Thyroid gland (tissue), 4 donors: ENCODE measurements around the gene FBXO5. TPM values are rescaled to one million over a fixed set of nuclear protein-coding genes. Genes with fewer than 3 reads are reported as not detected.

Experiments used
- DNase-seq, 2 donors: peaks; one replicate each; pipeline ENCODE4 v3.0.0-alpha.2; 2019
- H3K27ac ChIP-seq, 3 donors: fragments of 200-600 bp; sonication (generic); 1 replicate in 2 of 3; 2 replicates in 1 of 3; pipeline ENCODE4 v1.5.1; 2016 to 2019; ENCODE audit warnings: mild to moderate bottlenecking in 1 of 3, moderate library complexity in 1 of 3
- H3K27me3 ChIP-seq: fragments of 200-600 bp; sonication (generic); one replicate; pipeline ENCODE4 v1.5.1; 2019
- H3K36me3 ChIP-seq, 2 donors: fragments of 200-600 bp; sonication (generic); one replicate each; pipeline ENCODE4 v1.5.1; 2016 to 2019
- H3K4me1 ChIP-seq, 2 donors: fragments of 200-600 bp; sonication (generic); one replicate each; pipeline ENCODE4 v1.5.1; 2017 to 2019
- H3K4me3 ChIP-seq, 3 donors: fragments of 200-600 bp; sonication (generic); replicated peaks in 1 of 3; 1 replicate in 2 of 3; 2 replicates in 1 of 3; pipeline ENCODE4 v1.5.1; 2016; ENCODE audit warnings: mild to moderate bottlenecking in 1 of 3
- H3K9me3 ChIP-seq: fragments of 200-600 bp; sonication (generic); one replicate; pipeline ENCODE4 v1.5.1; 2017
- POLR2A ChIP-seq, 2 donors: fragments of 450-650 bp; IDR thresholded peaks; one replicate each; pipeline ENCODE4 v1.6.1; 2017; ENCODE audit warnings: antibody characterized with exemption in 2 of 2, mild to moderate bottlenecking in 2 of 2, moderate library complexity in 1 of 2
- WGBS, 2 donors: methylation state at CpG; one replicate each; pipeline ENCODE4 v1.1.5; 2017; 5-methylcytosine and 5-hydroxymethylcytosine counted together
- intact Hi-C: fragments of 100-400 bp; cut with DNase I; formaldehyde crosslinking; loops from one replicate; pipeline ENCODE4 v1.15.1; 2023
- total RNA-seq, 4 donors: library from RNA; depleted of rRNA; stranded (reverse); fragments of >200 nt; gene quantifications; one replicate each; pipeline ENCODE4 v1.2.3, GENCODE V29; 2016
- TF ChIP-seq, protein P1 (sequence below), 6 experiments: fragments of 200-600 bp in 3 of 6; fragments of 450-650 bp in 3 of 6; sonication (generic) in 3 of 6; IDR thresholded peaks; one replicate each; pipeline ENCODE4 v1.5.1; 2016 to 2019; ENCODE audit warnings: antibody characterized with exemption in 6 of 6, mild to moderate bottlenecking in 2 of 6, inconsistent platforms in 1 of 6, moderate library complexity in 1 of 6

FBXO5 gene
- total RNA-seq, 4 donors from 2014 or later, result 5.6 to 7.4 (median 6.2) TPM

DNA sequence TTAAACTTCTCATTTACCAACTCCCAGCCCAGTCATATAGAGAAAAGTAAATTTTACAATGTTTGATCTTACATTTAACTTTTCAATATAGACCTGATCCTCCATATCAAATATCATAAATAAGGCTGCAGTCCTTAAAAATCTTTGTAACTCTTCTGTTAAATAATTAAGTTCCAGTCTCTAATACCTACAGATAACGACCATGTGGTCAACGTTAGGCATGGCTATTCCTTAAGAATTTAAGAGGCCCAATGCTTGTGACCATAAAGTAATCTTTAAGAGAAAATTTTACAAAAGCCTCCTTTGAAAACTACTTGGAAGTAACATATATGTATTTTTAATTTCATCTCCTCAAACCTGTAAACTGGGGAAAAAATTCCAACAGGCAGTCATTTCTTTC is 1.6 kb downstream of the FBXO5 start:
- 66 to 68% methylated on average over 2 of the region's 2 CpGs for WGBS, 2 donors
- H3K4me1 ChIP-seq, result peaks cover 14 to 16% of the 10 kb centered on the region in 2 donors

DNA sequence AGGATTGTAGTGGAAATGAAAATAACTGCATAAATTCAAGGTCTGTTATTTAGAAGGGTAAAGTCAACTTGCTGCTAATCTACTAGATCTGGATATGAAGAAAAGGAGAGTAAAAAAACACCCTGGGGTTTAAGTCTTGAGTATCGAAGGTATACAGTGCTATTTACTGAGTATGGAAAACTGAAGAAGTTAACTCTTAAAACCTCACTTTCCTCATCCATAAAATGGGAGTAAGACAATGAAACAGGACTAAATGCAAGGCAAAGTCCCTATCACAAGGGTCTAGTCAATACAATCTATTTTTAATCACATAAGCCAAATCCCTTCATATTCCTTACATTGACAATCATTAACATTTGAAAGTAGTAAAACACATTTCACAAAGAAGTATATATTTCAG is 2.2 kb downstream of the FBXO5 start:
- TF ChIP-seq, protein P1, sequence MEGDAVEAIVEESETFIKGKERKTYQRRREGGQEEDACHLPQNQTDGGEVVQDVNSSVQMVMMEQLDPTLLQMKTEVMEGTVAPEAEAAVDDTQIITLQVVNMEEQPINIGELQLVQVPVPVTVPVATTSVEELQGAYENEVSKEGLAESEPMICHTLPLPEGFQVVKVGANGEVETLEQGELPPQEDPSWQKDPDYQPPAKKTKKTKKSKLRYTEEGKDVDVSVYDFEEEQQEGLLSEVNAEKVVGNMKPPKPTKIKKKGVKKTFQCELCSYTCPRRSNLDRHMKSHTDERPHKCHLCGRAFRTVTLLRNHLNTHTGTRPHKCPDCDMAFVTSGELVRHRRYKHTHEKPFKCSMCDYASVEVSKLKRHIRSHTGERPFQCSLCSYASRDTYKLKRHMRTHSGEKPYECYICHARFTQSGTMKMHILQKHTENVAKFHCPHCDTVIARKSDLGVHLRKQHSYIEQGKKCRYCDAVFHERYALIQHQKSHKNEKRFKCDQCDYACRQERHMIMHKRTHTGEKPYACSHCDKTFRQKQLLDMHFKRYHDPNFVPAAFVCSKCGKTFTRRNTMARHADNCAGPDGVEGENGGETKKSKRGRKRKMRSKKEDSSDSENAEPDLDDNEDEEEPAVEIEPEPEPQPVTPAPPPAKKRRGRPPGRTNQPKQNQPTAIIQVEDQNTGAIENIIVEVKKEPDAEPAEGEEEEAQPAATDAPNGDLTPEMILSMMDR (IDR thresholded peaks at IDR 0.05), result no peak
- TF ChIP-seq POLR2A (IDR thresholded peaks at IDR 0.05), result no peak
- Histone ChIP-seq H3K27ac (no peak overlapping the region), H3K36me3 (peaks cover 0 to 2% of the 10 kb centered on the region in 2 donors), H3K9me3 (no peaks in the 10 kb centered on the region), H3K4me3 (no peak overlapping the region), H3K27me3 (no peaks in the 10 kb centered on the region), H3K4me1 (peaks cover 14 to 16% of the 10 kb centered on the region in 2 donors)
- no peak for DNase-seq
- intact Hi-C loops, result no loop called here
- WGBS, 2 donors, result 55 to 73% methylated on average over 1 of the region's 1 CpG

More for the DNA sequence above, 1.6 kb downstream of the FBXO5 start:
- Histone ChIP-seq H3K4me3 (no peak overlapping the region), H3K27ac (no peak overlapping the region), H3K9me3 (no peaks in the 10 kb centered on the region), H3K36me3 (peaks cover 0 to 2% of the 10 kb centered on the region in 2 donors), H3K27me3 (no peaks in the 10 kb centered on the region)
- DNase-seq, result no peak
- TF ChIP-seq, protein P1 (IDR thresholded peaks at IDR 0.05), result no peak
- no peak for TF ChIP-seq POLR2A (IDR thresholded peaks at IDR 0.05)
- intact Hi-C loops, result no loop called here

- no peak for DNase-seq
- Histone ChIP-seq H3K27ac (no peak overlapping the region), H3K4me1 (peaks cover 9 to 10% of the 10 kb centered on the region in 2 donors), H3K9me3 (no peaks in the 10 kb centered on the region), H3K4me3 (no peak overlapping the region), H3K27me3 (no peaks in the 10 kb centered on the region), H3K36me3 (peaks cover 0 to 3% of the 10 kb centered on the region in 2 donors)
- TF ChIP-seq, protein P1 (IDR thresholded peaks at IDR 0.05), result no peak
- no peak for TF ChIP-seq POLR2A (IDR thresholded peaks at IDR 0.05)
- 84 to 86% methylated on average over 1 of the region's 1 CpG for WGBS, 2 donors
- intact Hi-C loops, result no loop called here
These were observed 3.7 kb downstream of the FBXO5 start for GRCh38 chr6:152979116-152979515.

GRCh38 chr6:152978058-152978457 is 4.8 kb downstream of the FBXO5 start:
- intact Hi-C loops, result no loop called here

DNA sequence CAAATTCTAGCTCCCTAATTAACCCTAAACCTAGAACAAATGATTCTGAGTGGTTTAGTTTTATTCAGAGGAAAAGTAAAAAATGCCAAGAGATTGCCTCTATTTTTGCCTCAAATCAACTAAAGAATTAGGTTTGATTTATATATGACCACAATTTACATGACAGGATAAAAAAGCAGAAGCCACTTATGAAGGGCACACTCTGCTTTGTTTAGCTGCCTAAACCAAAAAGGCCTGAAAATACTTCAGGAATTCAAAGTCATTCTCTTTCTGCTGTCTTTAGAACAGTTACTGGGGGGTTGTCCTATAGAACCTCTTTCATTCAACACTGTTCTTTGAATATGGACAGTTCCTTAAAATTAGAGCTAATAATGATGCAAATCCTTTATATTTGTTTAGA is 5.3 kb downstream of the FBXO5 start:
- Histone ChIP-seq H3K4me1 (peaks cover 6 to 8% of the 10 kb centered on the region in 2 donors), H3K36me3 (peaks cover 0 to 14% of the 10 kb centered on the region in 2 donors), H3K4me3 (no peak overlapping the region), H3K27ac (no peak overlapping the region), H3K27me3 (no peaks in the 10 kb centered on the region), H3K9me3 (no peaks in the 10 kb centered on the region)
- intact Hi-C loops, result no loop called here
- no peak for DNase-seq
- TF ChIP-seq, protein P1 (IDR thresholded peaks at IDR 0.05), result no peak
- TF ChIP-seq POLR2A (IDR thresholded peaks at IDR 0.05), result no peak

More at GRCh38 chr6:152978058-152978457, 4.8 kb downstream of the FBXO5 start:
- H3K27ac ChIP-seq, result no peak overlapping the region
- WGBS, 2 donors, result 53 to 54% methylated on average over 3 of the region's 3 CpGs
- DNase-seq, result no peak
- no peaks in the 10 kb centered on the region for H3K27me3 ChIP-seq
- no peak for TF ChIP-seq POLR2A (IDR thresholded peaks at IDR 0.05)
- TF ChIP-seq, protein P1 (IDR thresholded peaks at IDR 0.05), result no peak
- H3K4me1 ChIP-seq, result peaks cover 9 to 10% of the 10 kb centered on the region in 2 donors
- peaks cover 0 to 9% of the 10 kb centered on the region in 2 donors for H3K36me3 ChIP-seq
- no peaks in the 10 kb centered on the region for H3K9me3 ChIP-seq
- no peak overlapping the region for H3K4me3 ChIP-seq
